Hepatocyte (in vitro differentiated cells): ENCODE results near the gene FREY1. TPM values are rescaled to one million over a fixed set of nuclear protein-coding genes. Genes with fewer than 3 reads are reported as not detected.
A peak's percentile ranks its signal among the peaks of the same experiment; 100 is the strongest.

Source experiments
- DNase-seq: peaks from one replicate; pipeline ENCODE4 v3.0.0-alpha.2; 2016; ENCODE audit warnings: low spot score
- H2AFZ ChIP-seq: fragments of 200-600 bp; sonication (generic); 2 replicates; pipeline ENCODE4 v1.6.0; 2016; ENCODE audit warnings: antibody characterized with exemption, mild to moderate bottlenecking
- H3K27ac ChIP-seq: fragments of 200-600 bp; sonication (generic); 2 replicates; pipeline ENCODE4 v1.5.1; 2016; ENCODE audit warnings: mild to moderate bottlenecking
- H3K27me3 ChIP-seq: fragments of 200-600 bp; sonication (generic); 2 replicates; pipeline ENCODE4 v1.6.1; 2016
- H3K36me3 ChIP-seq: fragments of 200-600 bp; sonication (generic); replicated peaks from 2 replicates; pipeline ENCODE4 v1.5.1; 2016; ENCODE audit warnings: low read depth; ENCODE audit not compliant: insufficient read depth
- H3K4me1 ChIP-seq: fragments of 200-600 bp; sonication (generic); 2 replicates; pipeline ENCODE4 v1.5.1; 2016; ENCODE audit warnings: mild to moderate bottlenecking, moderate library complexity; ENCODE audit not compliant: insufficient read depth
- H3K4me2 ChIP-seq: fragments of 200-600 bp; sonication (generic); 2 replicates; pipeline ENCODE4 v1.6.0; 2016
- H3K4me3 ChIP-seq: fragments of 200-600 bp; sonication (generic); 2 replicates; pipeline ENCODE4 v1.5.1; 2016; ENCODE audit warnings: mild to moderate bottlenecking
- H3K79me2 ChIP-seq: fragments of 200-600 bp; sonication (generic); 2 replicates; pipeline ENCODE4 v1.6.0; 2017; ENCODE audit warnings: mild to moderate bottlenecking
- H3K9me2 ChIP-seq: fragments of 200-600 bp; sonication (generic); replicated peaks from 2 replicates; pipeline ENCODE4 v1.6.0; 2017; ENCODE audit warnings: mild to moderate bottlenecking; ENCODE audit not compliant: insufficient read depth
- H3K9me3 ChIP-seq: fragments of 200-600 bp; sonication (generic); 2 replicates; pipeline ENCODE4 v1.5.1; 2016; ENCODE audit warnings: low read depth, mild to moderate bottlenecking
- H4K20me1 ChIP-seq: fragments of 200-600 bp; sonication (generic); 2 replicates; pipeline ENCODE4 v1.6.0; 2016; ENCODE audit warnings: mild to moderate bottlenecking; ENCODE audit not compliant: insufficient read depth, poor library complexity, severe bottlenecking
- CTCF ChIP-seq: fragments of 200-600 bp; sonication (generic); IDR thresholded peaks from 2 replicates; pipeline ENCODE4 v1.5.1; 2016; ENCODE audit warnings: antibody characterized with exemption, mild to moderate bottlenecking; ENCODE audit not compliant: poor library complexity
- EZH2 ChIP-seq: fragments of 200-600 bp; sonication (generic); IDR thresholded peaks from 2 replicates; pipeline ENCODE4 v1.6.1; 2016; ENCODE audit warnings: antibody characterized with exemption, mild to moderate bottlenecking, borderline replicate concordance
- EZH2phosphoT487 ChIP-seq: fragments of 200-600 bp; sonication (generic); IDR thresholded peaks from one replicate; pipeline ENCODE4 v1.6.1; 2018; ENCODE audit warnings: antibody characterized with exemption, mild to moderate bottlenecking, low read depth, moderate library complexity; ENCODE audit not compliant: unreplicated experiment, severe bottlenecking
- WGBS: methylation state at CpG from one replicate; pipeline ENCODE4 v1.1.6; 2016; ENCODE audit warnings: low lambda C conversion rate; ENCODE audit errors: missing lambda C conversion rate; 5-methylcytosine and 5-hydroxymethylcytosine counted together
- polyA plus RNA-seq: library from polyadenylated mRNA; unstranded; fragments of >200 nt; fragmentation: Nextera tagmentation; extraction: Ambion mirVana; gene quantifications from 2 replicates; pipeline ENCODE4 v1.2.1, GENCODE V29; 2016
- total RNA-seq: library from RNA; depleted of rRNA; stranded (reverse); fragments of >200 nt; gene quantifications from 2 replicates; pipeline ENCODE4 v1.2.3, GENCODE V29; 2014

Gene FREY1
- total and polyA plus RNA-seq, 2 experiments from 2014 or later: not detected

- no peaks in the 10 kb centered on the region for H3K36me3 ChIP-seq
- no peak overlapping the region for H3K4me3 ChIP-seq
- no peak overlapping the region for H2AFZ ChIP-seq
- TF ChIP-seq CTCF (no peak), EZH2phosphoT487 (no peak), EZH2 (no peak)
- no peak overlapping the region for H3K4me2 ChIP-seq
- WGBS: 92% methylated on average over 6 of the region's 6 CpGs
- no peak overlapping the region for H3K27ac ChIP-seq
- no peaks in the 10 kb centered on the region for H3K79me2 ChIP-seq
- no peaks in the 10 kb centered on the region for H4K20me1 ChIP-seq
- H3K9me2 ChIP-seq: no peaks in the 10 kb centered on the region
- peaks cover 8% of the 10 kb centered on the region for H3K4me1 ChIP-seq
- no peaks in the 10 kb centered on the region for H3K9me3 ChIP-seq
- DNase-seq: no peak
- H3K27me3 ChIP-seq: no peaks in the 10 kb centered on the region
These were observed 25.2 kb downstream of the FREY1 start for GRCh38 chr11:45881708-45882368.

- Histone ChIP-seq H3K4me1 (peaks cover 8% of the 10 kb centered on the region), H3K36me3 (no peaks in the 10 kb centered on the region), H2AFZ (no peak overlapping the region), H3K4me3 (no peak overlapping the region), H4K20me1 (no peaks in the 10 kb centered on the region), H3K27ac (peak overlapping the region; percentile 37), H3K9me2 (no peaks in the 10 kb centered on the region), H3K4me2 (no peak overlapping the region), H3K9me3 (no peaks in the 10 kb centered on the region), H3K79me2 (no peaks in the 10 kb centered on the region), H3K27me3 (no peaks in the 10 kb centered on the region)
- no peak for DNase-seq
- 95% methylated on average over 15 of the region's 15 CpGs for WGBS
- TF ChIP-seq CTCF (no peak), EZH2phosphoT487 (no peak), EZH2 (no peak)
These were observed 26.1 kb downstream of the FREY1 start for GRCh38 chr11:45880772-45881570.

GRCh38 chr11:45879803-45880686, 27.0 kb downstream of the FREY1 start:
- H3K4me1 ChIP-seq: peaks cover 8% of the 10 kb centered on the region
- no peaks in the 10 kb centered on the region for H3K27me3 ChIP-seq
- H3K9me3 ChIP-seq: no peaks in the 10 kb centered on the region
- TF ChIP-seq EZH2: no peak
- no peak for TF ChIP-seq CTCF
- no peak for TF ChIP-seq EZH2phosphoT487
- no peaks in the 10 kb centered on the region for H3K9me2 ChIP-seq
- peak; percentile 60 for DNase-seq
- H2AFZ ChIP-seq: no peak overlapping the region
- no peaks in the 10 kb centered on the region for H4K20me1 ChIP-seq
- no peaks in the 10 kb centered on the region for H3K36me3 ChIP-seq
- no peak overlapping the region for H3K4me2 ChIP-seq
- no peak overlapping the region for H3K4me3 ChIP-seq
- no peaks in the 10 kb centered on the region for H3K79me2 ChIP-seq
- peak overlapping the region; percentile 64 for H3K27ac ChIP-seq
- 76% methylated on average over 7 of the region's 7 CpGs for WGBS
